Tibial artery (tissue), 4 donors: ENCODE data around the gene EFNA1.

Source experiments
- DNase-seq, 2 donors: peaks; one replicate each; pipeline ENCODE4 v3.0.0-alpha.2; 2019
- H3K27ac ChIP-seq, 2 donors: fragments of 200-600 bp; sonication (generic) in 1 of 2; 1 replicate in 1 of 2; 2 replicates in 1 of 2; pipeline ENCODE4 v1.5.1; 2018 to 2019; ENCODE audit warnings: mild to moderate bottlenecking in 1 of 2
- H3K27me3 ChIP-seq, 2 donors: fragments of 200-600 bp; sonication (generic) in 1 of 2; one replicate each; pipeline versions ENCODE4 v1.5.1 to v1.6.0; 2016 to 2019
- H3K36me3 ChIP-seq, 3 donors: fragments of 200-600 bp; sonication (generic) in 2 of 3; one replicate each; pipeline ENCODE4 v1.5.1; 2016 to 2019; ENCODE audit warnings: mild to moderate bottlenecking in 2 of 3
- H3K4me1 ChIP-seq, 4 donors: fragments of 200-600 bp; sonication (generic) in 2 of 4; 1 replicate in 3 of 4; 2 replicates in 1 of 4; pipeline ENCODE4 v1.5.1; 2016 to 2019
- H3K4me3 ChIP-seq, 2 donors: fragments of 200-600 bp; sonication (generic) in 1 of 2; 1 replicate in 1 of 2; 2 replicates in 1 of 2; pipeline ENCODE4 v1.5.1; 2018 to 2019; ENCODE audit warnings: mild to moderate bottlenecking in 2 of 2
- H3K9me3 ChIP-seq, 3 donors: fragments of 200-600 bp; sonication (generic) in 1 of 3; one replicate each; pipeline ENCODE4 v1.5.1; 2016 to 2019
- CTCF ChIP-seq, 2 experiments: fragments of 200-600 bp in 1 of 2; fragments of 450-650 bp in 1 of 2; IDR thresholded peaks; one replicate each; pipeline ENCODE4 v1.5.1; 2017 to 2019; ENCODE audit warnings: antibody characterized with exemption in 2 of 2, mild to moderate bottlenecking in 1 of 2, moderate library complexity in 1 of 2
- intact Hi-C: fragments of 100-400 bp; cut with DNase I; formaldehyde crosslinking; loops from one replicate; pipeline ENCODE4 v1.15.0; 2023; ENCODE audit warnings: low total_unique reads

EFNA1 gene

GRCh38 chr1:155086856-155087535 lies 40.7 kb upstream of the EFNA1 start:
- peaks cover 0 to 29% of the 10 kb centered on the region in 2 donors for H3K27me3 ChIP-seq
- H3K4me3 ChIP-seq: no peak overlapping the region
- H3K4me1 ChIP-seq: peaks cover 0 to 49% (median 25%) of the 10 kb centered on the region in 4 donors
- no peaks in the 10 kb centered on the region for H3K9me3 ChIP-seq
- H3K36me3 ChIP-seq: no peaks in the 10 kb centered on the region
- intact Hi-C loops: no loop called here
- no peak for TF ChIP-seq CTCF (IDR thresholded peaks at IDR 0.05)
- no peak for DNase-seq
- H3K27ac ChIP-seq: no peak overlapping the region

GRCh38 chr1:155091071-155092051 lies 36.3 kb upstream of the EFNA1 start:
- no peaks in the 10 kb centered on the region for H3K36me3 ChIP-seq
- DNase-seq: peak; percentile 64 to 82
- H3K4me3 ChIP-seq: no peak overlapping the region
- H3K27ac ChIP-seq: no peak overlapping the region
- no peaks in the 10 kb centered on the region for H3K9me3 ChIP-seq
- peaks cover 0 to 24% (median 14%) of the 10 kb centered on the region in 4 donors for H3K4me1 ChIP-seq
- H3K27me3 ChIP-seq: peaks cover 0 to 4% of the 10 kb centered on the region in 2 donors
- intact Hi-C loops: loop anchor here (2.0 to 5.0 kb wide), 2 partner anchors 36 to 75 kb away; partner anchors contain the start of gene EFNA1
- peak; percentile 93 to 99 for TF ChIP-seq CTCF (IDR thresholded peaks at IDR 0.05)

- H3K27ac ChIP-seq: no peak overlapping the region
- TF ChIP-seq CTCF (IDR thresholded peaks at IDR 0.05): no peak
- intact Hi-C loops: loop anchor here (5.0 kb wide), 1 partner anchor 35 kb away; the partner anchor contains the start of gene EFNA1
- DNase-seq: no peak
- H3K27me3 ChIP-seq: peaks cover 0 to 4% of the 10 kb centered on the region in 2 donors
- no peaks in the 10 kb centered on the region for H3K9me3 ChIP-seq
- no peaks in the 10 kb centered on the region for H3K36me3 ChIP-seq
- H3K4me3 ChIP-seq: no peak overlapping the region
- peaks cover 0 to 22% (median 14%) of the 10 kb centered on the region in 4 donors for H3K4me1 ChIP-seq
Measured at GRCh38 chr1:155092131-155092530, 35.5 kb upstream of the EFNA1 start.

- H3K27me3 ChIP-seq: peaks cover 0 to 4% of the 10 kb centered on the region in 2 donors
- TF ChIP-seq CTCF (IDR thresholded peaks at IDR 0.05): no peak
- H3K4me1 ChIP-seq: peaks cover 0 to 22% (median 14%) of the 10 kb centered on the region in 4 donors
- intact Hi-C loops: loop anchor here (5.0 kb wide), 1 partner anchor 35 kb away; the partner anchor contains the start of gene EFNA1
- no peak overlapping the region for H3K4me3 ChIP-seq
- H3K9me3 ChIP-seq: no peaks in the 10 kb centered on the region
- DNase-seq: no peak
- H3K27ac ChIP-seq: no peak overlapping the region
- no peaks in the 10 kb centered on the region for H3K36me3 ChIP-seq
Measured at GRCh38 chr1:155092641-155093040, 35.0 kb upstream of the EFNA1 start.

- TF ChIP-seq CTCF (IDR thresholded peaks at IDR 0.05): peak; percentile 43 to 47
- no peaks in the 10 kb centered on the region for H3K9me3 ChIP-seq
- no peak overlapping the region for H3K4me3 ChIP-seq
- peak overlapping the region; percentile 10 to 21 for H3K27ac ChIP-seq
- no peak for DNase-seq
- H3K27me3 ChIP-seq: peaks cover 0 to 11% of the 10 kb centered on the region in 2 donors
- intact Hi-C loops: loop anchor here (5.0 kb wide), 1 partner anchor 33 kb away; the partner anchor contains the start of gene EFNA1
- H3K4me1 ChIP-seq: peaks cover 0 to 22% (median 14%) of the 10 kb centered on the region in 4 donors
- H3K36me3 ChIP-seq: no peaks in the 10 kb centered on the region
Measured at GRCh38 chr1:155093911-155094621, 33.6 kb upstream of the EFNA1 start.
